Breast epithelium (tissue), 3 donors: ENCODE results near the gene WDTC1.

ENCODE experiments used
- POLR2A ChIP-seq: fragments of 450-650 bp; IDR thresholded peaks from one replicate; pipeline ENCODE4 v1.6.1; 2016; ENCODE audit warnings: antibody characterized with exemption, mild to moderate bottlenecking, moderate library complexity
- POLR2AphosphoS5 ChIP-seq, 3 donors: sonication (generic); formaldehyde crosslinking; IDR thresholded peaks; one replicate each; pipeline ENCODE4 v1.6.1; 2017; ENCODE audit warnings: antibody characterized with exemption in 3 of 3

DNA sequence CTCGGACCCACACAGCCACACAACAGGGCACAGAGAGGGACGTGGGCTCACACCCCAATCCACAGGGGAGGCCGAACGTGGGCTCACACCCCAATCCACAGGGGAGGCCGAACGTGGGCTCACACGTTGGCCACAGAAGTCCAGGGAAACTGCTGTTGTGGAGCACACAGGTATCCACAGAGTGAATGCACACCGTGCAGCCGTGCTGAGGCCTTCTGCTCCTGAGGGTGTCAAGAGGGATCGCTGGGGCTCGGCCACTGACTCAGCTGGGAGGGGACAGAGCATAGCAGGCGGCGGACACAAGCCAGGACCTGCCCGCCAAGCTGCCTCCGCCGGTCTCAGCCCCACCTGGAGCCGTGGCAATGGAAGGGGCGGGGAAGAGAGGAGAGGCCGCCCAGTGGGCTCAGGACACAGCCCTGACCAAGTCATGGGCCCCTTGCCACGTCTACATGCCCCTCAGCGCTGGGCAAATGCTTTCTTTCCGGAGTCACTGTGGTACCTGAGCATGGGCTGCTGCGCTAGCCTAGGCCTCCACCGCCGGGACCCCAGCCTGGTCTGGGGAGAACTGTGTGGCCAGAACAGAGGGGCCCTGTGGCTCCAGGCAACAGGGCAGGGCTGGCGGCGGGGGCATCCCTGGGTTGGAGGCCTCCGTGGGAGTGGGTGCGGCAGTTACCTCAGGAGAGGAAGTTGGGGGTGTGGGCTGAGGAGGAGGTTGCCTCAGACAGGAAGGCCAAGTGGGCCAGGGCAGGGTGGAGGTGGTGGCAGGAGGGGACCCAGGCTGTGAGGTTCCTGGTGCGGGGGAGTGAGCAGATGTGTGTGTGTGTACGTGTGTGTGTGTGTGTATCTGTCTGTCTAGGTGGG, 108.6 kb downstream of the WDTC1 start:
- TF ChIP-seq POLR2A (no peak), POLR2AphosphoS5 (IDR thresholded peaks at IDR 0.05) (no peak)
